GM21515 (cell line): ENCODE results near the gene SLC34A1.
A peak's percentile ranks its signal among the peaks of the same experiment; 100 is the strongest.
"Not testable (repeated sequence)": the region's sequence is repeated elsewhere in the genome, so short reads cannot be mapped to it uniquely, and the experiment has no call there.

Experiments
- ATAC-seq: cut with Tn5 transposase; IDR thresholded peaks from one replicate; pipeline ENCODE4 v1.9.1; 2021; ENCODE audit not compliant: unreplicated experiment

SLC34A1 gene, protein sequence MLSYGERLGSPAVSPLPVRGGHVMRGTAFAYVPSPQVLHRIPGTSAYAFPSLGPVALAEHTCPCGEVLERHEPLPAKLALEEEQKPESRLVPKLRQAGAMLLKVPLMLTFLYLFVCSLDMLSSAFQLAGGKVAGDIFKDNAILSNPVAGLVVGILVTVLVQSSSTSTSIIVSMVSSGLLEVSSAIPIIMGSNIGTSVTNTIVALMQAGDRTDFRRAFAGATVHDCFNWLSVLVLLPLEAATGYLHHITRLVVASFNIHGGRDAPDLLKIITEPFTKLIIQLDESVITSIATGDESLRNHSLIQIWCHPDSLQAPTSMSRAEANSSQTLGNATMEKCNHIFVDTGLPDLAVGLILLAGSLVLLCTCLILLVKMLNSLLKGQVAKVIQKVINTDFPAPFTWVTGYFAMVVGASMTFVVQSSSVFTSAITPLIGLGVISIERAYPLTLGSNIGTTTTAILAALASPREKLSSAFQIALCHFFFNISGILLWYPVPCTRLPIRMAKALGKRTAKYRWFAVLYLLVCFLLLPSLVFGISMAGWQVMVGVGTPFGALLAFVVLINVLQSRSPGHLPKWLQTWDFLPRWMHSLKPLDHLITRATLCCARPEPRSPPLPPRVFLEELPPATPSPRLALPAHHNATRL

DNA sequence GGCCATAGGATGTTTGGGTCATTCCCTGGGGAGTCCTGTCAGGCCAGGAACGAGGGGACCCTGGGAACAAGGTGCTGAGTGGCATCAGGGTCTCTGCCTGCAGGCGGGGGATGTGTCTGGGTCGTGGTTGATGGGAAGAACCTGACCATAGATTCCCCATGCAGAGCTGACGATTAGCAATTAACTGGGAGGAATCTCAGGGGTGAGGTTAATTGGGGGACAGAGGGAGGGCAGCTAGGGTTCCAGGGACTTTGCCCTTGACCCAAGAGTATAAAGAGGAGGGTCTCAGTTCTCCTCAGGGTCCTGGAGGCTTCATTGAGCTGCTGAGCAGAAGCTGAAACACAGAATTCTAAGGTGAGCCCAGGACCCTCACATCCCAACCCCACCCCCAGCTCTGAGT lies at the start of gene SLC34A1:
Gene SLC34A1, plus strand, starts transcription at position 301 of the 400 bp plus-strand sequence. CDS start 1,308 bp downstream, outside the sequence.
- ATAC-seq = no peak

DNA sequence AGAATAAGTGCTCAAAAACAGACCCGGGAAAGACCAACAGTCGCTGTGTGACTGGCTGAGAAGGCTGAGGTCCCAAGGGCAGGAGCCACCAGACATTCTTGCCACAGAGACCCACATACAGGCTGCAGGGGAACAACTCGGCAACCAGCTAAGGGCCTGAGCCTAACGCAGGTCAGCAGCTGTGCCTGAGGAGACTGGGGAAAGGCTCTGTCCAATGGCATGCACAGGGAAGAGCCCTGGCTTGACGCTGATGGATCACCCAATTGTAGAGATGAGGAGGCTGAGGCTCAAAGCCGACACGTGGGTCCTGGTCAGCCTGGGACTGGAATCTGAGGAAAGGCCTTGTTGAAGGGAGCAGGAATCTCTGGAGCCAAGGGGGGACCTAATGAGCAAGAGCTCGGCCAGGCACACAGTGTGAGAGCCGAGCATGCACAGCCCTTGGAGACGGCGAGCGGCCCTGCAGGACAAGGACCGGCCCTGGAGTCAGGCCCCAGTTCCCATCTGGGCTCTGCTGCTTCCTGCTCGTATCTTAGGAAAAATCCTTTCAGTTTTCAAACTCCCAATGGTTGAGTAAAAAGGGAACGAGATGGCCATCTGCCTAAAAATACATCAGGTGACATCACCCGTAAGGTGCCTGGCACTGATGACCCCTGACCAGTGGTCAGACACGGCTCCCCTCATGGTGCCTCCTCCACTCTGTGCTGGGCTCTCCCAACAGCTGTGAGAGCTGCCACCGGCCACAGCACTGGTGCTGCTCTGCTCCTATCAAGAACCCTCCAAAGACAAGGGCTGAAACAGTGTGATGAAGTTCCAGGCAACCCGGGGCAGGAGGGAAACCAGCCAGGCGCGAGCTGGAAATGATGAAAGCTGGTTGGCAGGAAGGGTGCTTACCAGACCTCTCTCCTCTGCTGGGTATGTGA lies 49.2 kb upstream of the SLC34A1 start:
- no peak for ATAC-seq

- ATAC-seq = no peak
Observed at GRCh38 chr5:177335701-177336065, 48.6 kb upstream of the SLC34A1 start.

DNA sequence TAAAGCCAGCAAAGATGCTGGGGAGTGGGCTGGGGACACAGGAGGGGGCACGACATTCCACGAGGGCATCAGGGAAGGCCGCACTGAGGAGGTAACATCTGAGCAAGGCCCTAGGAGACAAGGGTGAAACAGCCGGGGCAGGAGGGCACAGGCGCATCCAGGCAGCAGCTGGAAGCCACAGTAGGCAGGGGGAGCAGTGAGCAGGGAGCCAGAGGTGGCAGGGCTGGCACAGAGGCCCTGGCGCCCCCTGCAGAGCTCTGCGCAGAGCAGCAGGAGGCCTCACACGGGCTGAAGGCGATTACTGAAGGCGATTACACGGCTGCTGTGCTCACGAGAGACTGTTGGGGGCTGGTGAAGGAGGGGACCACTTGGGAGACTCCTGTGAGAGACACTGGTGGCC lies 48.1 kb upstream of the SLC34A1 start:
- ATAC-seq = no peak

- ATAC-seq = no peak
Observed at GRCh38 chr5:177336603-177337494, 47.4 kb upstream of the SLC34A1 start.

DNA sequence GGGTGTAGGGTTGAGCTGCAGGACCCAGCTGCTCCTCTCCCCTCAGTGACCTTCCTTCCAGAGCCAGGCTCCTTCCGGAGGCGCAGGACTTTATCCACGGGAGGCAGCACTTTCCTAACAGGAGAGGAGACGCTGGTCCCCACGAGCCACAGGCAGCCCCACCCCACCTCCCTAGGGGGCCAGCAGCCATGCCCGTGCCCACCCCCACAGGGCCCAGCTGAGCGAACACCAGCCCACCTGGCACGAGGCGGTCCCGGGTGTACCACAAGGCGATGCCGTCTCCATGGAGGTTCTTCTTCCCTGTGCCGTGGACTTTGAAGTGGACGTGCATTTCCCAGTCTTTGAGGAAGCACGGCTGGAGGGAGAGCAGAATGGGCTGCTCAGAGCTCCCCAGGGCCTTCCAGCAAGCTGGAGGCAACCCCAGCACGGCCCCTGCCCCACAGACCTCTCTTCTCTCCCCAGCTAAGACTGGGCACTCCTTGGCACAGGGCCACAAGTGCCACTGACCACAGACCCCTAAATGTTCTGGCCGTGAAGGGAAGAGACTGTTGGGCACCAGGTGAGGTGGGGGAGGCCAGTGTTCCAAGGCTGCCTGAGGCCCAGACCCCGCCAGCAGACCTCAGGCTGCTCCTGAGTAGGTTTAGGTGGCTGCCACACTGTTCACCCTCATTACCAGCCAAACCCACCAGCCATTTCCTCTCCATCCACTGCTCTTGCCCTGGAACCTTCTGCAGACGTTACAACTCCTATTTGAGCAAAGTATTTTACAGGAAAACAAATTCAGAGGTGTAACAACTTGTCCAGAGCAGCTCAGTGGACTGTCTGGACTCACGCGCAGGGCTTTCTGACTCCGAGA lies 45.8 kb upstream of the SLC34A1 start:
- ATAC-seq = no peak

DNA sequence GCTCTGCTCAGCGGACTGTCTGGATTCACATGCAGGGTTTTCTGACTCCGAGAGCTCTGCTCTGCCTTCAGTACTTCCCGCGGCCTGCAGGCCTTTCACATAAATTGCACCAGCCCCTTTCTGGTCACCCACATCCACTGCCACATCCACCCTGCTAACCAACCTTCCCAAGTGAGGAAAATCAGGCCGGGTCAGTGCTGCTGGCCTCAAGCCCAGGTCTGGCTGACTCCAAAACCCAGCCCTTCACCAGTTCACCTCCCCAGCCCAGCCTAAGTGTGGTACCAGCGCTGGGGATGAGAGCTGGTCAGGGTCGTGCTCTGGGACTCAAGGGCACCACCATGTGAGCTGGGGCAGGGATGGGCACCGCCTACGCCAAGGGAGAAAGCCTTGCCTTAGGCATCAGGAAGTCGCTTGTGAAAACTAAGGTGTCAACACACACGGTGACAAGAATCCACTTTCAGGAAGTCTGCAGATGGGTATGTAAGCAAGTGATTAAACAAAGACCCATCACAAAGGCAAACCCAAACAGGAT lies 45.1 kb upstream of the SLC34A1 start:
- no peak for ATAC-seq

DNA sequence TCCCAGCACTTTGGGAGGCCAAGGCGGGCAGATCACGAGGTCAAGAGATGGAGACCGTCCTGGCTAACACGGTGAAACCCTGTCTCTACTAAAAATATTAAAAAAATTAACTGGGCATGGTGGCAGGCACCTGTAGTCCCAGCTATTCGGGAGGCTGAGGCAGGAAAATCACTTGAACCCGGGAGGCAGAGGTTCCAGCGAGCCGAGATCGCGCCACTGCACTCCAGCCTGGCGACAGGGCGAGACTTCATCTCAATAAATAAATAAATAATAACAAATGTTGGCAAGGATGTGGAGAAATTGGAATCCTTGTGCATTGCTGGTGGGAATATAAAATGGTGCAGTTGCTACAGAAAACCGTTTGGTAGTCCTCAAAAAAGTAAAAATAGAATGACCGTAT lies 41.2 kb upstream of the SLC34A1 start:
- ATAC-seq = not testable (repeated sequence)

DNA sequence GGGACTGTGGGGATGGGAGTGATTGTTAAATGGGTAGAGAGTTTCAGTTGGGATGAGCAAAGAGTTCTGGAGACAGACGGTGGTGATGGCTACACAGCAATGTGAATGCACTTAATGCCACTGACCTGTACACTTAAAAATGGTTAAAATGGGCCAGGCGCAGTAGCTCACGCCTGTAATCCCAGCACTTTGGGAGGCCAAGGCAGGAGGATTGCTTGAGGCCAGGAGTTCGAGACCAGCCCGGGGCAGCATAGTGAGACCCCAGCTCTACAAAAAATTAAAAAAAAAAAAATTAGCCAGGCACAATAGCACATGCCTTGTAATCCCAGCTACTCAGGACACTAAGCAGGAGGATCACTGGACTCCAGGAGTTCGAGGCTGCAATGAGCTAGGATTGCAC lies 40.5 kb upstream of the SLC34A1 start:
- ATAC-seq = no peak

DNA sequence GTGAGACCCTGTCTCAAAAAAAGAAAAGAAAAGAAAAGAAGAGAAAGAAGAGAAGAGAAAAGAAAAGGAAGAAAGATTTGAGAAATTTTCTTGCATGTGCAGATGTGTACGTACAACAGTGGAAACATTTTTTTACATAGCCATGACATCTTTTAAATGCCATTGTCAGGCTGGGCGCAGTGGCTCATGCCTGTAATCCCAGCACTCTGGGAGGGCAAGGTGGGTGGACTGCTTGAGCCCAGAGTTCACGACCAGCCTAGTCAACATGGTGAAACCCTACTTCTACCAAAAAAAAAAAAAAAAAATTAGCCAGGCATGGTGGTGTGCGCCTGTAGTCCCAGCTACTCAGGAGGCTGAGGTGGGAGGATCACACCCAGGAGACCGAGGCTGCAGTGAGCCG lies 39.3 kb upstream of the SLC34A1 start:
- no peak for ATAC-seq

DNA sequence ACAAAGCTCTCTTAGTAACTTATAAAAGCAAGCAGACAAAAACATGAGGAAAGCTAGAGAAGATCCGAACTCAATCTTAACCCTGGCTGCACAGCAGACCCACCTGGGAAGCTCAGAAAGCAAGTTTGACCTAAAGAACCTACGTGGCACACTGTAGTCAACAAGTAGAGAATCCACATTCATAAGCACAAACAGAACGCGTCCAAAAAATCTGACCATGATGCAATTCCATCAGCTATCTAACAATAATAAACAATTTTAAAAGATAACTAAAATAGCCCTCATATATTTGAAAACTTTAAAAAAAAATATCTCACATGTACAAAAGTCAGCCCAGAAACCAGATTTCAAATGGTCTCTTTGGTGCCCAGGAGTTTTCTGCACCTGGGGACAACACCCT lies 37.4 kb upstream of the SLC34A1 start:
- no peak for ATAC-seq

- ATAC-seq = no peak
Observed at GRCh38 chr5:177347699-177348098, 36.5 kb upstream of the SLC34A1 start.

- ATAC-seq = no peak
Observed at GRCh38 chr5:177349362-177349647, 34.9 kb upstream of the SLC34A1 start.

DNA sequence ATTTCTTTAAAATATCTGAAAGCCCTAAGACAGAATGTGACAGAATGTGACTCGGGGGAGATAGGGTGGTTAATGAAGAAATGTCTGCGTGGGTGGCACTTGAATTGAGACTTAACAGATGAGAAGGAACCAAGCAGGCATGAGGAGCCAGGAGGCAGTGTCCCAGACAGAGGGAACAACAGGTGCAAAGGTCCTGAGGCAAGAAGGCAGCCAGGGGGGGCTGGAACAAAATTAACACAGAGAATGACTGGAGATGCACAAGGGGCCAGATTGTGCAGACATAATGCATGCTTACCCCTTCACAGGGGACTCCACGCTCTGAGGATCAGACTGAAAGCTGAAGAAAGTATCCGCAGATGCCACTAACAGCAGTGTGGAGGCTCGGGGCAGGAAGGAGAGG lies 34.5 kb upstream of the SLC34A1 start:
- no peak for ATAC-seq

- ATAC-seq = no peak
Observed at GRCh38 chr5:177350776-177351391, 33.4 kb upstream of the SLC34A1 start.

DNA sequence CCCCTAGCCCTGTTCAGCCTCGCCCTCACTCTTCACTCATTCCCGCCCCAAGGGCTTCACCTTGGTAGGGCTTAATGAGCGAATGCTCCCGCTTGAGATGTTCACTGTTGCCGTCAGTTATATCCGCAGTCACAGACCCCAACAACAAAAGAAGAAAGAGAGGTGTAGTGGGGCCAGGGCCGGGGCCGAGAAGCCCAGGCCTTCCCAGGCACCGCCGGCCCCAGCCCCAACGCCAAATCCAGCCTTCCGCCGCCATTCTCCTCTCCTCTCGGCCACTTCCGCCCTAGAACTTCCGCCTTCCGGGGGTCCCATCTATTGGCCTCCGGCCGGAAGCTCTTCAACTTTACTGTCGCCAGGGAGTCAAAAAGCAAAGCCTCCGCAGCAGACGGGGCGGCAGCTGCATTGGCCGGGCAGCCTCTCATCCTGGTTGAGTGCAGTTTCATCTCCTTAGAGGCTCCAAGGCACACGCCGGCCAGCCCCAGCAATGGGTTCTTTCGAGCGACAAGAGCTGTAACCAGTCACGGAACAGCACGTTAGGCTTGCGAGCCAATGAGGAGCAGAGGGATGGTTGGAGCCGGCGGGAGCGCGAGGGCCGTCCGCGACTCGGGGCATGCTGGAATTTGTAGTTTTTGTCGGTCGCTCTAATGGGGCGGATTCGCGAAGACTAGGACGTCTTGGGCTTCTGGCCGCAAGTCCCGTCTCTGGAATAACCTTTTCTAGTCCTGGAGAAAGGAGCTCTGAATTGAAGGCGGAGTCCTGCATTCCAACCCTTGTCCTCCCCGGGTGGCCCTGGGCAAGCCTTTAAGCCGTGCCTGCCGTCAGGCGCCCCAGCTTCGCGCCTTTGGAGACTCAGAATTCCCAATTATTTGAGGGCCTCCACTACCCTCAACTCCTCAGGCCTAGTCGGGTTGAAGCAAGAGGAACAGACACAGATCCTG lies 32.6 kb upstream of the SLC34A1 start, which contains the start of gene LMAN2:
Gene LMAN2, minus strand, starts transcription at position 277 of the 938 bp plus-strand sequence. Its CDS starts 21 bp downstream, at position 256.
- ATAC-seq = peak; percentile 89

DNA sequence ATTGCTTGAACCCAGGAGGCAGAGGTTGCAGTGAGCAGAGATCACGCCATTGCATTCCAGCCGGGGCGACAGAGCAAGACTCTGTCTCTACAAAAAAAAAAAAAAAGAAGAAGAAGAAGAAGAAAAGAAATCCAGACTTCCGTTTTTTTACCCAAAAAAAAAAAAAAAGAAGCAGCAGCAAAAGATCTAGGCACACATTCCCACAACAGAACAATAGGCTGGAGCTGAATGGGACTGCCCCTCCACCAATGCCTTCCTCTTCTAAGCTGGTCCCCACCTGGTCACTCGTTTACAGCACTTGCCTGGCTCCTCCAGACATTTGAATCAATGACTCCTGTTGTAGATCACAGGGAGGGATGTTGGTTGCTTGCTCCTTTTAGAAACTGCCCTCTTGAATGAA lies 31.1 kb upstream of the SLC34A1 start:
- no peak for ATAC-seq

- ATAC-seq = no peak
Observed at GRCh38 chr5:177354256-177354655, 30.0 kb upstream of the SLC34A1 start.
